Renal cortex interstitium (tissue), 11 donors: ENCODE results near the gene USP49. TPM values are rescaled to one million over a fixed set of nuclear protein-coding genes. Genes with fewer than 3 reads are reported as not detected.
"Not testable (repeated sequence)": the region's sequence is repeated elsewhere in the genome, so short reads cannot be mapped to it uniquely, and the experiment has no call there.

Experiments
- DNase-seq, 11 donors: peaks; one replicate each; pipeline ENCODE4 v3.0.0-alpha.2; 2013; ENCODE audit warnings: low read depth in 9 of 11, low spot score in 4 of 11; ENCODE audit errors: extremely low read depth in 1 of 11
- polyA plus RNA-seq, 3 donors: library from polyadenylated mRNA; unstranded; fragments of 120-200 nt; gene quantifications; one replicate each; pipeline ENCODE4 v1.2.1, GENCODE V29; 2013; ENCODE audit not compliant: insufficient read length in 3 of 3

USP49 gene
- polyA plus RNA-seq, 3 donors, result 13.1 to 14.5 (median 13.2) TPM

GRCh38 chr6:41824571-41825569, 70.3 kb downstream of the USP49 start:
- DNase-seq, result no peak

GRCh38 chr6:41823178-41823577, 72.0 kb downstream of the USP49 start:
- no peak for DNase-seq

DNA sequence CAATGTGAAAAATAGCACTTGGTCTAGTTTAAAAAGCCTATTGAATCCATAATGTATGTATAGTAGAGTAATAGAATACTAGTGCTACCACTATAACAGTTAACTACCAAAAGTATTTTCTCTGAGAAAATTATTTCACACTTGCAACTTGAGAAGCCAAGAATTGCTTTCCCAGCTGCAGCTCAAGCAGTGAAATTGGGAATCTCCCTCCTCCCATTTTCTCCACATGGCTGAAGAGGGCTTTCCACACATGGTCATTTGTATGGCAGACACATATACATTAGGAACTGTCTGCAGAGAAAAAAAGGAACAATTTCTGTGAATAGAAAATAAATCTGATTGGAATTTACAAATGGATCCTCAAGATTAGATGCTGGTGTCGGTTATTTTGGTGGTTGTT, 73.2 kb downstream of the USP49 start:
- no peak for DNase-seq

DNA sequence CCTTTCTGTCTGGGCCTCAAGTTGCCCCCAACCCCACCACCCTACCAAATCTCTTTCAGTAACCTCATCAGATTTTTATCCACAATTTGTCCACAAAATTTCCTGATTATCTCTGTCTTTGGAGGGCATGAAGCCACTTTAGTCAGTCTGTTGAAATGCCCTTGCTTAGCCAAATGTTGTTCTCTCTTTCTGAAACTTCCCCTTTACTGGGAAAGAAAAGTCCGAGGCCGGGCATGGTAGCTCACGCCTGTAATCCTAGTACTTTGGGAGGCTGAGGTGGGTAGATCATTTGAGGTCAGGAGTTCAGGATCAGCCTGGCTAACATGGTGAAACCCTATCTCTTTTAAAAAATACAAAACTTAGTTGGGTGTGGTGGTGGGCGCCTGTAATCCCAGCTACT, 73.9 kb downstream of the USP49 start:
- DNase-seq, result no peak

- no peak for DNase-seq
Observed at GRCh38 chr6:41818271-41819054, 76.7 kb downstream of the USP49 start.

DNA sequence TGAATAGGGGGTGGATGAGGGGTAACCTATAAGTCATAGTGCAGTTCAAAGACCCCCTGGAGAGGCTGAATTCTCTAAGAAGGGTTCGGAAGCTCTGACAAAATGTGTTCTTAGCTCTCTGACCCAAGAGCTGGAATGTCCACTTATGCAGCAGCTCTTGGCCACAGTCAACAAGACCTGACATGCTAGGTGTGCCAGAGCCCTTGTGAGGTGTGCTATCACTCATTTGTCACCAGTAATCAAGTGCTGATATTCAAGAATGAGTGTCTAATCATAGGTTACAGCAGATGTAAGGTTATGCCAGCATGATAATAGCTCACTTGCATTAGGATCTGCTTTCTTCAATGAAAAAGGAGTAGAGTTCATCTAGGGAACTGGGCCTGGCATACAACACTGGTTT, 79.6 kb downstream of the USP49 start:
- DNase-seq, result no peak

- DNase-seq, result no peak
Observed at GRCh38 chr6:41814629-41815028, 80.5 kb downstream of the USP49 start.

GRCh38 chr6:41813956-41814355, 81.2 kb downstream of the USP49 start:
- no peak for DNase-seq

DNA sequence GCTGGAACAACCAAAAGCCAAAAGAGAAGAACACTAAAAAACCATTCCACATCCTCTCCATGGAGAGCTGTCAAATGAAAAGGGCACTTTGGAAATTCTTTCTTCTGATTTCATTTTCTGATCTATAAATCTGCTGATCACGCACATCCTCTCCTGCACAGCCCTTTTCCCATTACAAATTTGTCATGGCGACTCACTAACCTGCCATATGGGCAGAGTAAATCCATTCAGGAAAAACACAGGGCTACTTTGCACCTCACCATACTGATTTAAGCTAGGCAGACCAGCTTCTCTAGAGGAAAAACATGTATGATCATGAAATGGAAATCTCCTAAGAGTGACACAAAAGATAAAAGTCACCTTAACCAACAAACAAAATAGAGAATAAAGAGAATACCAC, 81.7 kb downstream of the USP49 start:
- no peak for DNase-seq

DNA sequence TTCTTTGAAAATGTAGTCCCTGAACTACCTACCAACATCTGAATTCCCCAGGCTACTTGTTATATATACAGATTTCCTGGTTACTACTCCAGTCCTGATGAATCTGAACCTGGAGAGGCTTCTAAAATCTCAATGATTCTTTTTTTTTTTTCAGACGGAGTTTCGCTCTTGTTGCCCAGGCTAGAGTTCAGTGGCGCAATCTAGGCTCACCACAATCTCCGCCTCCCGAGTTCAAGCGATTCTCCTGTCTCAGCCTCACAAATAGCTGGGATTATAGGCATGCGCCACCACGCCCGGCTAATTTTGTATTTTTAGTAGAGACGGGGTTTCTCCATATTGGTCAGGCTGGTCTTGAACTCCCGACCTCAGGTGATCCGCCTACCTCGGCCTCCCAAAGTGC, 83.2 kb downstream of the USP49 start:
- DNase-seq, result not testable (repeated sequence)

GRCh38 chr6:41811095-41811494, 84.1 kb downstream of the USP49 start:
- DNase-seq, result no peak

DNA sequence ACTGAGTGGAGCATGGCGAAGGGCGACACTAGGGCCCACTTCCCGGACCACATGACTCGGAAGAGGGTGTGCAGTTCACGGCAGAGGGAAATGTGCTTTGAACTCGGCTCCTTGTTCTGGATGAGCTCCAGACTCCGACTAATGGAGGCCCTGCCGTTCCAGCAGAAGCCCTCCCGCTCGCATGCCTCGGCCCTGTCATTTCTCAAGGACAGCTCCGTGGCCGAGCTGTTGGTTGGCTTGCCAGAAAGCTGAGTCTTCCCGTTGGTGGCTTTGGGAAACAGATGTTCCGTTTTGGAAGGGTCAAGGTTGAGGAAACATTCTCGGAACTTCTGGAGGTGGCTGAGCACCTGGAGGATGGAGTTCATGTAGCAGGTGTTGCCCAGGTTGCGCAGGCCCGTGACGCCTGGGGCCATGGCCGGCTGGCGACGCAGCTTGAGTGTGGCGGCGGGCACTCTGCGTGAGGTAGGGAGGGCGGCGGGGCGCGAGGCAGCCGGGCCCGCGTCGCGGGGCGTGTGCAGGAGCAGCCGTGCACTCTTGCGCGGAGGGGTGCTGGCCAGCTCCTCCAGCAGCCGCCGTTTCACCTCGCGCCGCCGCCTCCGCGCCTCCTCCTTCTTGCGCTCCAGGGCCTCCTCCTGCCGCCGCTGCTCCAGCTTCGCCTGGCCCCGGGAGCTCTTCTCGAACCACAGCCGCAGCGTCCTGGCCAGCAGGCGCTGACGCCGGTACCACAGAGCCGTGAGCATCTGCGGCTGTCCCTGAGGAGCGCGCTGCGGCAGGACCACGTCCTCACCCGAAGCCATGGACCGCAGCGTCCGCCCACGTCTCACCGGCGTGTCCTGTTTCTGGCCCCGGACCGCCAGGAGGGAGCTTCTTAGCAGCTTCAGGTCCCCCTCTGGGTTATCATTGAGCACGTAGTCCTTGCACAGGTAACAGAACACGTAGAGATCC, 89.1 kb downstream of the USP49 start:
- no peak for DNase-seq

- DNase-seq, result no peak
Observed at GRCh38 chr6:41801380-41801779, 93.8 kb downstream of the USP49 start.

- DNase-seq, result no peak
Observed at GRCh38 chr6:41799559-41799911, 95.6 kb downstream of the USP49 start.

- DNase-seq, result no peak
Observed at GRCh38 chr6:41798901-41799558, 96.1 kb downstream of the USP49 start.

DNA sequence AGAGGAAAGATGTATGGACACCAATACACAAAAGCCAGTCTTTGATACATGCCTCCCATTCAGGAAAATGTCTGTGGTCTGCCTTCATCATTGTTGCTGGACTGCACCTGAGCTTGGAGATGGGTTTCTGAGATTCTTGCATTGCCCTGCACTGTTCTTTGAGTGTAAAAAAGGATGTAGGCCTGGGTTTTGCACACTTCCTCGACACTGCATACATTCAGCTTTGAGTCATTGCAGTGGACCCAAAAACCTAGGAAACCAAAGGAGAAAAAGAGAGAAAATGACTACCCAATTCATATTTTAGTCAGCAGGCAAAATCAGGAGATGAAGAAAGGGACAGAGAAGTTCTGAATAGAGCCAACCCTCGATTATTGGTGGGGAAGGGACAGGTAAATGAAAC, 98.7 kb downstream of the USP49 start:
- no peak for DNase-seq

DNA sequence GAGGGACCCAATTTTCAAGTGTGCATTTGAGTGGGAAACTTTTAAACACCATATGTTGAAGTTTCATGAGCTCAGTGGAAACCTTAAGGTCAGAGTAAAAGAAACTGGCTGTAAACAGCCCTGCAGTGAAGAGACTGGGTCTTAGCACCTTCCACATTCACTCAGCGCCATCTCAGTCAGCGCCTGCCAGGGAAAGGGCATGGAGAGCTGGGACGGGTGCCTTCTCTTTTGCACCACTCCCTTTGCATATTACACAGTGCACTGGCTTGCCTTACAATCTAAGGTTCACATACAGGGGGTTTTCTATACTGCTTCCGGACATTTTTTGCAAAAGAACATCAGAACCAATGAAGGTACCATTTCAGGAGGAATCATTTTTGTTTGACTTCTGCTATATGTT, 103.2 kb downstream of the USP49 start:
- DNase-seq, result no peak

DNA sequence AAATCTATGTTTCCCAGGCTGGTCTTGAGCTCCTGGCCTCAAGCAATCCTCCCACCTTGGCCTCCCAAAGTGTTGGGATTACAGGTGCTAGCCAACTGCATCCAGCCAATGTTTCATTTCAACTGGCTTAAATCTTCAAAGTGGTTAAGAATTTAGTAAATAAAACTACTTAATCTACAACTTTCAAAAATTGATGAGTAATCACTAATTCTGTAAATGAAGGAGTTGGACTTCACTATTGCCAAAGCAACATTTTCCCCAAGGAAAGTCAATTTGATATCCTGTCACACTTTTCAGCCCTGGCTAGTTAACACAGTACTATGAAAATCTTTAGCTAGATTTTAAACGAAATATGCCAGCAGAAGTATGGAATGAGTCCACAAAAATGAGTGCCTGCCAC, 103.9 kb downstream of the USP49 start:
- no peak for DNase-seq

DNA sequence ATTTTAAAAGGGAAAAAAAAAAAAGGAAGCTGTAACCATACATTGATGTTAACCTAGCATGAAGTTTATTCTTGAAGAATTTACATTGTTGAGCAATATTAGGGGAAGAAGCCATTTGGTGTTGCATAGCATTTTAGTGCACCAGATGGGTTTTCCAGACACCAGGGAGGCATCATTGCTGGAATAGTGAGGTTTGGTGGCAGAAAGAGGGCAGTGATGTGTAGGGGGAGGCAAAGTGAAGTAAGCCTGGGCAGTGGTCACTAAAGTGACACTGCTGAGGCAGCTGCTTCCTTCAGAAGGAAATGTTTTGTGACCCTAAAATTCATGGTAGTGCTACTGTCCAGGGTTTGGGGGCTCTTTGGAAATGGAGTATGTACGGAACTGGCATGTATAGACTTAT, 105.1 kb downstream of the USP49 start:
- no peak for DNase-seq
